ENCODE measurements around the gene ALPL.

Gene ALPL

GRCh38 chr1:21531241-21531640, 22.0 kb downstream of the ALPL start:
- Histone ChIP-seq H3K4me1 (ENCODE audit: control insufficient read depth, insufficient read depth, low read length) (no peaks in the 10 kb centered on the region), H3K9ac (ENCODE audit: low read length in 2 of 2) (no peak overlapping the region)

DNA sequence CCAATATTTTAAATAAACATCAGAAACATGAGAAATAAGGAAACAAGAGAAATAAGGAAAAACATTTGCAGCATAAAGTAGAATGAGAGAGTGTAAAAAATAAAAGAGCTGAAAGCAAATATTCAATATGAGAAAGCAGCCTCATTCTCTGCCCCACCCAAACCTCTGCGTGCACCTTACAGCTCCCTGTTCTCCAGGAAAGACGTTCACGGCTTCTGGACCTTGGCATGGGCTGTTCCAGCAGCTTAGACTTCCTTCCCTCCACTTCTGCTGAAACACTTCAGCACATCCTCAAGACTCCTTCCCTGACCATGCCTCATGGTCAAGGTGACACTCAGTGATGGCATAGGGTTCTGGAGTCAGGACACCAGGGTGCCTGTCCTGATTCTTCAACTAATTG, 23.3 kb downstream of the ALPL start:
- H3K36me3 ChIP-seq (ENCODE audit: control insufficient read depth in 2 of 2, insufficient read depth in 2 of 2, low read length in 2 of 2): no peaks in the 10 kb centered on the region
- H3K27ac ChIP-seq (ENCODE audit: low read length): no peak overlapping the region

More at GRCh38 chr1:21531241-21531640, 22.0 kb downstream of the ALPL start:
- Histone ChIP-seq H3K9me3 (ENCODE audit: control insufficient read depth in 2 of 2, low read length in 2 of 2) (no peaks in the 10 kb centered on the region), H3K27me3 (ENCODE audit: control insufficient read depth in 1 of 2, insufficient read depth in 2 of 2, low read length in 2 of 2) (peaks cover 5 to 14% of the 10 kb centered on the region in 2 donors), H3K36me3 (ENCODE audit: control insufficient read depth in 2 of 2, insufficient read depth in 2 of 2, low read length in 2 of 2) (no peaks in the 10 kb centered on the region), H3K27ac (ENCODE audit: low read length) (no peak overlapping the region), H3K4me3 (ENCODE audit: low read length in 2 of 2) (no peak overlapping the region)

GRCh38 chr1:21532992-21533534, 23.8 kb downstream of the ALPL start:
- Histone ChIP-seq H3K9ac (ENCODE audit: low read length in 2 of 2) (no peak overlapping the region), H3K36me3 (ENCODE audit: control insufficient read depth in 2 of 2, insufficient read depth in 2 of 2, low read length in 2 of 2) (no peaks in the 10 kb centered on the region), H3K9me3 (ENCODE audit: control insufficient read depth in 2 of 2, low read length in 2 of 2) (no peaks in the 10 kb centered on the region), H3K4me3 (ENCODE audit: low read length in 2 of 2) (no peak overlapping the region), H3K4me1 (ENCODE audit: control insufficient read depth, insufficient read depth, low read length) (no peaks in the 10 kb centered on the region), H3K27me3 (ENCODE audit: control insufficient read depth in 1 of 2, insufficient read depth in 2 of 2, low read length in 2 of 2) (peaks cover 13 to 16% of the 10 kb centered on the region in 2 donors), H3K27ac (ENCODE audit: low read length) (no peak overlapping the region)

More for the DNA sequence above, 23.3 kb downstream of the ALPL start:
- Histone ChIP-seq H3K9me3 (ENCODE audit: control insufficient read depth in 2 of 2, low read length in 2 of 2) (no peaks in the 10 kb centered on the region), H3K4me1 (ENCODE audit: control insufficient read depth, insufficient read depth, low read length) (no peaks in the 10 kb centered on the region), H3K9ac (ENCODE audit: low read length in 2 of 2) (no peak overlapping the region), H3K4me3 (ENCODE audit: low read length in 2 of 2) (no peak overlapping the region), H3K27me3 (ENCODE audit: control insufficient read depth in 1 of 2, insufficient read depth in 2 of 2, low read length in 2 of 2) (peaks cover 10 to 14% of the 10 kb centered on the region in 2 donors)

GRCh38 chr1:21534146-21534545, 24.9 kb downstream of the ALPL start:
- no peak overlapping the region for H3K27ac ChIP-seq (ENCODE audit: low read length)
- no peaks in the 10 kb centered on the region for H3K9me3 ChIP-seq (ENCODE audit: control insufficient read depth in 2 of 2, low read length in 2 of 2)
- H3K9ac ChIP-seq (ENCODE audit: low read length in 2 of 2): no peak overlapping the region
- peaks cover 16 to 18% of the 10 kb centered on the region in 2 donors for H3K27me3 ChIP-seq (ENCODE audit: control insufficient read depth in 1 of 2, insufficient read depth in 2 of 2, low read length in 2 of 2)
- H3K36me3 ChIP-seq (ENCODE audit: control insufficient read depth in 2 of 2, insufficient read depth in 2 of 2, low read length in 2 of 2): no peaks in the 10 kb centered on the region
- no peak overlapping the region for H3K4me3 ChIP-seq (ENCODE audit: low read length in 2 of 2)
- no peaks in the 10 kb centered on the region for H3K4me1 ChIP-seq (ENCODE audit: control insufficient read depth, insufficient read depth, low read length)

GRCh38 chr1:21534674-21535378, 25.6 kb downstream of the ALPL start:
- Histone ChIP-seq H3K4me1 (ENCODE audit: control insufficient read depth, insufficient read depth, low read length) (no peaks in the 10 kb centered on the region), H3K9ac (ENCODE audit: low read length in 2 of 2) (no peak overlapping the region), H3K27me3 (ENCODE audit: control insufficient read depth in 1 of 2, insufficient read depth in 2 of 2, low read length in 2 of 2) (peaks cover 18% of the 10 kb centered on the region in 2 donors), H3K9me3 (ENCODE audit: control insufficient read depth in 2 of 2, low read length in 2 of 2) (no peaks in the 10 kb centered on the region), H3K36me3 (ENCODE audit: control insufficient read depth in 2 of 2, insufficient read depth in 2 of 2, low read length in 2 of 2) (no peaks in the 10 kb centered on the region), H3K27ac (ENCODE audit: low read length) (no peak overlapping the region), H3K4me3 (ENCODE audit: low read length in 2 of 2) (no peak overlapping the region)

GRCh38 chr1:21536218-21536617, 27.0 kb downstream of the ALPL start:
- Histone ChIP-seq H3K27ac (ENCODE audit: low read length) (no peak overlapping the region), H3K9ac (ENCODE audit: low read length in 2 of 2) (no peak overlapping the region), H3K4me3 (ENCODE audit: low read length in 2 of 2) (no peak overlapping the region), H3K9me3 (ENCODE audit: control insufficient read depth in 2 of 2, low read length in 2 of 2) (no peaks in the 10 kb centered on the region), H3K4me1 (ENCODE audit: control insufficient read depth, insufficient read depth, low read length) (no peaks in the 10 kb centered on the region), H3K27me3 (ENCODE audit: control insufficient read depth in 1 of 2, insufficient read depth in 2 of 2, low read length in 2 of 2) (peaks cover 18 to 21% of the 10 kb centered on the region in 2 donors), H3K36me3 (ENCODE audit: control insufficient read depth in 2 of 2, insufficient read depth in 2 of 2, low read length in 2 of 2) (no peaks in the 10 kb centered on the region)

DNA sequence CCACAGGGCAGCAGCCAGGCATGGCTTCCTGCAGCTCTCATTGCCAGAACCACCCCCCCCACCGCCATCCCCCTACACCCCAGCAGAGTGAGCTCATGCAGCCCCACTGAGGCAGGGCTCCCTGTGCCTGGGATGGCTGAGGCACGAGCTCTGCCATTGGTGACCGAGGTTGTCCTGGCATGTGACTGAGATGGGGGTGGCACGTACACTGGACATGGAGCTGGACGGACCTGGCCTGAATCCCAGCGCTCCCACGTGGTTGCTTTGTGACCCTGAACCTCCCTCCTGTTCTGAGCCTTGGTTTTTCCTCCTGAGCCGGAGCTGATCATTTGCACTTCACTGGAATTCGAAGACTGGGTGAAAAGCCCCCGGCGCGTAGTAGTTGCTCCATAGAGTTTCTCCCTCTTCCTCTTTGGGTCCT, 28.3 kb downstream of the ALPL start:
- Histone ChIP-seq H3K4me1 (ENCODE audit: control insufficient read depth, insufficient read depth, low read length) (peaks cover 2% of the 10 kb centered on the region), H3K9ac (ENCODE audit: low read length in 2 of 2) (no peak overlapping the region)

GRCh38 chr1:21537932-21538630, 28.9 kb downstream of the ALPL start:
- Histone ChIP-seq H3K36me3 (ENCODE audit: control insufficient read depth in 2 of 2, insufficient read depth in 2 of 2, low read length in 2 of 2) (no peaks in the 10 kb centered on the region), H3K9ac (ENCODE audit: low read length in 2 of 2) (no peak overlapping the region), H3K4me1 (ENCODE audit: control insufficient read depth, insufficient read depth, low read length) (peaks cover 2% of the 10 kb centered on the region), H3K27me3 (ENCODE audit: control insufficient read depth in 1 of 2, insufficient read depth in 2 of 2, low read length in 2 of 2) (peaks cover 13 to 18% of the 10 kb centered on the region in 2 donors), H3K27ac (ENCODE audit: low read length) (no peak overlapping the region), H3K9me3 (ENCODE audit: control insufficient read depth in 2 of 2, low read length in 2 of 2) (no peaks in the 10 kb centered on the region), H3K4me3 (ENCODE audit: low read length in 2 of 2) (no peak overlapping the region)

More for the DNA sequence above, 28.3 kb downstream of the ALPL start:
- no peak overlapping the region for H3K4me3 ChIP-seq (ENCODE audit: low read length in 2 of 2)
- no peaks in the 10 kb centered on the region for H3K36me3 ChIP-seq (ENCODE audit: control insufficient read depth in 2 of 2, insufficient read depth in 2 of 2, low read length in 2 of 2)
- H3K9me3 ChIP-seq (ENCODE audit: control insufficient read depth in 2 of 2, low read length in 2 of 2): no peaks in the 10 kb centered on the region
- peaks cover 18 to 22% of the 10 kb centered on the region in 2 donors for H3K27me3 ChIP-seq (ENCODE audit: control insufficient read depth in 1 of 2, insufficient read depth in 2 of 2, low read length in 2 of 2)
- no peak overlapping the region for H3K27ac ChIP-seq (ENCODE audit: low read length)

- H3K27ac ChIP-seq (ENCODE audit: low read length): no peak overlapping the region
- peaks cover 2% of the 10 kb centered on the region for H3K4me1 ChIP-seq (ENCODE audit: control insufficient read depth, insufficient read depth, low read length)
- no peak overlapping the region for H3K9ac ChIP-seq (ENCODE audit: low read length in 2 of 2)
- no peaks in the 10 kb centered on the region for H3K36me3 ChIP-seq (ENCODE audit: control insufficient read depth in 2 of 2, insufficient read depth in 2 of 2, low read length in 2 of 2)
- H3K4me3 ChIP-seq (ENCODE audit: low read length in 2 of 2): no peak overlapping the region
- H3K27me3 ChIP-seq (ENCODE audit: control insufficient read depth in 1 of 2, insufficient read depth in 2 of 2, low read length in 2 of 2): peaks cover 13 to 17% of the 10 kb centered on the region in 2 donors
- H3K9me3 ChIP-seq (ENCODE audit: control insufficient read depth in 2 of 2, low read length in 2 of 2): no peaks in the 10 kb centered on the region
These were observed 30.7 kb downstream of the ALPL start for GRCh38 chr1:21539933-21540332.

DNA sequence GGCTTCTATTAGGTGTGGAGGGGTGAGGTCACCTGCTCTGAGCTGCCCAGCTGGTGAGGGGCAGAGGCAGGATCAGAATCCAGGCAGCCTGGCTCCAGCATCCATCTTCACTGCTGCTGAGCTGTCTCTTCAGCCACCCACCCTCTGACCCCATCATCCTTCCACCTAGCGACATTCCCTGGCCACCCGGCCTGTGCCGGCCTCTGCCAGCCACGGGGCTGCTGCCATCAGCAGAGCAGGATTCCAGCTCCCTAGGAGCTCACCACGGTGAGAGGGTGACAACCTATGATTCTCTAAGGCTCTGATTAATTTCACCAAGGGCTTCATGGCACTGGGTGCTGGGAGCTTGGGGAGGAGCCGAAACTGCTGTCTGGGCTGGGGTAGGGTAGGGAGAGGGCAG, 32.1 kb downstream of the ALPL start:
- H3K27me3 ChIP-seq (ENCODE audit: control insufficient read depth in 1 of 2, insufficient read depth in 2 of 2, low read length in 2 of 2): peaks cover 10 to 13% of the 10 kb centered on the region in 2 donors
- no peaks in the 10 kb centered on the region for H3K9me3 ChIP-seq (ENCODE audit: control insufficient read depth in 2 of 2, low read length in 2 of 2)
- H3K27ac ChIP-seq (ENCODE audit: low read length): no peak overlapping the region
- H3K9ac ChIP-seq (ENCODE audit: low read length in 2 of 2): no peak overlapping the region
- H3K36me3 ChIP-seq (ENCODE audit: control insufficient read depth in 2 of 2, insufficient read depth in 2 of 2, low read length in 2 of 2): no peaks in the 10 kb centered on the region
- peaks cover 2% of the 10 kb centered on the region for H3K4me1 ChIP-seq (ENCODE audit: control insufficient read depth, insufficient read depth, low read length)
- H3K4me3 ChIP-seq (ENCODE audit: low read length in 2 of 2): no peak overlapping the region

Measured in stomach smooth muscle (tissue), 2 donors.